SK-N-MC (cell line): ENCODE results near the gene MINDY4B.

Source experiments
- EZH2 ChIP-seq: fragments of 200-600 bp; sonication (generic); IDR thresholded peaks from one replicate; pipeline ENCODE4 v1.6.1; 2017; ENCODE audit warnings: antibody characterized with exemption
- POLR2AphosphoS5 ChIP-seq: IDR thresholded peaks from 2 replicates; pipeline ENCODE4 v1.6.1; 2012; ENCODE audit warnings: mild to moderate bottlenecking, low read depth, low read length, borderline replicate concordance

- no peak for TF ChIP-seq POLR2AphosphoS5
- no peak for TF ChIP-seq EZH2
Measured at GRCh38 chr3:150877303-150877702, 27.9 kb downstream of the MINDY4B start.
